Right hindlimb (tissue), 1 donor: ENCODE data around the gene RNF144A.
"Not testable (repeated sequence)": the region's sequence is repeated elsewhere in the genome, so short reads cannot be mapped to it uniquely, and the experiment has no call there.

Experiments
- DNase-seq: peaks from one replicate; pipeline ENCODE4 v3.0.0-alpha.2; 2018

RNF144A gene

GRCh38 chr2:6930923-6931647, 13.9 kb downstream of the RNF144A start:
- DNase-seq, result no peak

DNA sequence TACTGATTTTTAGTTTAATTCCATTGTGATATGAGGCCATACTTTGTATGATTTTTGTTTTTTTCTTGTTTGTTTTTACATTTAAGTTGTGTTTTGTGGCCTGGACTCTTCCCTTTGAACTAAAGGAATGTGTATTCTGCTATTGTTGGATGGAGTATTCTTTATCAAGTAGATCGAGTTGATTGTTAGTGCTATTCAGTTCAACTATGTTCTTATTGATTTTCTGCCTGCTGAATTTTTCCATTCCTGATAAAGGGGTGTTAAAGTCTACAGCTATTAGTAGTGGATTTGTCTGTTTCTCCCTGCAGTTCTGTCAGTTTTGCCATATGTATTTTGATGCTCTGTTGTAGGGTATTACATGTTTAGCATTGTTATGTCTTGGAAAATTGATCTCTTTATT, 14.5 kb downstream of the RNF144A start:
- no peak for DNase-seq

- DNase-seq, result no peak
Observed at GRCh38 chr2:6932206-6932605, 15.0 kb downstream of the RNF144A start.

GRCh38 chr2:6932828-6933227, 15.6 kb downstream of the RNF144A start:
- no peak for DNase-seq

DNA sequence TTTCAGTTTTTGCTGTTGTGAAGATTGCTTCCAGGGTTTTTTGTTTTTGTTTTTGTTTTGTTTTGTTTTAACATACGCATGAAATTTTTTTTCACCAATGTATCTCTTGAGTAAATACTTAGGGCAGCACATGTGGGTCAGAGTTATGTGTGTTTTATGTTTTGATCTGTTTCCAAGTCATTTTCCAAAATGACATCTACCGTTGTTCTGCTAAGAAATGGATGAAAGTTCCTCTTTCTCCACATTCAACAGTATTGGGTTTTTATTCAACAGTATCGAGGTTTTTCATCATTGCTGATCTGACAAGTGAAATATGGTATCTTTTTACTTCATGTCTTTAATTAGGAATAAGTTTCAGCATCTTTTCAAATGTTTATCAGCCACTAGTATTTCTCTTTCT, 16.7 kb downstream of the RNF144A start:
- no peak for DNase-seq

- DNase-seq, result no peak
Observed at GRCh38 chr2:6934345-6934744, 17.1 kb downstream of the RNF144A start.

GRCh38 chr2:6934758-6935651, 17.8 kb downstream of the RNF144A start:
- no peak for DNase-seq

DNA sequence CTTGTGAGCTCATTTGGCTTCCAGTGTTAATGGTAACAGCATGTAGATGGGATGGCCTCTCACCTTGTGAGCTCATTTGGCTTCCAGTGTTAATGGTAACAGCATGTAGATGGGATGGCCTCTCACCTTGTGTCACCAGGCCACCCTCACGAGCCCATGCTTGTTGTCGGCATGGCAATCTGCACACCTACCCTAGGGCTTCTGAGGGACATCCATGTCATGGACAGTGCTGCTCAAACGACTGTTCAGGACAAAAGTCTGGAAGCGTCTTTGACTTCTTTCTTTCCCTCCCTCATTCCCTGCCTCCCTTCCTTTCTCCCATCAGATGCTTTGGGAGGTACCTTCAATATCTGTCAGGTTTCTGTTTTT, 18.4 kb downstream of the RNF144A start:
- DNase-seq, result not testable (repeated sequence)

DNA sequence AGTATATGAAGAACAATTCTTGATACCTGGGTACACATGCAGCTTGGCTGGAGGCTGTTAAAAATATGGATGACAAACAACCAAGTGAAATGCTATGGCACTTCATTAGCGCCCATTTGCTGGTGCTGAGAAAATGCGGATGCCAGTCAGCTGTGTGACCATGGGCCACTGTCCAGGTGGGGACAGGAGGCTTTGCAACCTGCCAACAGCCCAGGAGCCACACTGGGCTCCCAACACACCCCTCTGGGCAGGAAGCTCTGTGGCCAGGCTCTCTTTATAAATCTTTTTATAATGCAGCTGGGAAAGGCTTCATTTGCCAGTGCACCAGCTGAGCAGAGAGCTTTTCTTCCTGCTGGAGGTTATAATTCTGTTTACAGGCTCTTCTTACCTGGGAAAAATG, 19.9 kb downstream of the RNF144A start:
- no peak for DNase-seq

DNA sequence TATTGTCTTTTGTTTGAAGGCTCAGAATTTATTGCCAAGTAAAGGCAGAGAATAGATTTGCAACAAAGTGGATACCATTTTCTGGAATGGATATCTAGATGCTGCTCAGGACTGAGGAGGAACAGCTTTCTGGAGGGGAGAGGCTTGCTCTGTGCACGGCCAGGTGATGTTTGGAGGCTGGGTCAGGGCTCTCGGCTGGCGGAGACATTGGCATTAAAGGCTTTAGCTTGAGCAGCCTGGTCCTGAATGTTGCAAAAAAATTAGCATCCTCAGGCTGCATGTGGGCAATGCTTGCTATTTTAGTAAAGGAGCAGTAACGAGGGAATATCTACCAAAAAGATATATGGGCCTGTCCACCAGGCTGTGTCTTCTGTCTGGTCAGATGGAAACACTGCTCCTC, 20.4 kb downstream of the RNF144A start:
- DNase-seq, result no peak

- DNase-seq, result no peak
Observed at GRCh38 chr2:6939071-6939470, 21.9 kb downstream of the RNF144A start.

DNA sequence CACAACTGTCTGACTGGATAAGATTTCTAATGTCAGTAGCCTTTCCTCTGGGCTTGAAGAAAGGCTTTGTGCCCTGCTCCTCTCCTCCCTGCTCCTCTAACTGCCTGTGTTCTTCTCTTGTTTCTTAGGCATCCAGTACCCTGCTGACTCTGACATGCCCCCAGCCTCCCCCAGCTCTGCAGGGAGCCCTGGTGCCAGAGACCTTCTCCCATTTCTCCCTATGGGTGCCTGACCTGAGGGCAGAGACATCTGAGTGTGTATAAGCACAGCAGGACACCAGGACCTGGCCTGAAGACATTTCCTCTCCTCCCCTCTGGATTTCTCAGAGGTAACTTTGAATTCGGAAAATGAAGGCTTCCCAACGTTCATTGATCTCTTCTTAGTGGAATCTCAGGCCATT, 23.6 kb downstream of the RNF144A start:
- no peak for DNase-seq

- no peak for DNase-seq
Observed at GRCh38 chr2:6941299-6942046, 24.3 kb downstream of the RNF144A start.

GRCh38 chr2:6942848-6943247, 25.6 kb downstream of the RNF144A start:
- DNase-seq, result no peak

- no peak for DNase-seq
Observed at GRCh38 chr2:6943523-6943922, 26.3 kb downstream of the RNF144A start.

DNA sequence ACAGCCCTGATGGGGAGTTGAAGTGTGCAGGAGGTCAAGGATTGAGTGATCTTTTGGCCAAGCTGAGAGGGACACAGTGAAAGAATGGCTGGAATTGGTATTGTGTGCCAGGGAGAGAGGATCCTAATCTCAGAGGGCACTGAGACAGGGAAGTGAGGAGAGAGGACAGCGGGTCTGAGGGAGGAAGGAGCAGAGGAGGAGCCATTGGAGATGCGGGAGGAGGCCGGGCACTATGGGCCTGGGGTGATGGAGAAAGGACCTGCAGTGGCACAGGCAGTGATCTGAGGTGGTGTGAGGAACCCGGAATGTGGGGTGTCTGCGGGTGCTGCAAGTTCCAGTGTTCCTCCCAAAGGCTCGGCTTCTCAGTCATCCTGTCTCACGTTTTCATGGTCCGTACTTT, 26.8 kb downstream of the RNF144A start:
- DNase-seq, result no peak

- no peak for DNase-seq
Observed at GRCh38 chr2:6944555-6944954, 27.3 kb downstream of the RNF144A start.

- no peak for DNase-seq
Observed at GRCh38 chr2:6945087-6945813, 28.0 kb downstream of the RNF144A start.

DNA sequence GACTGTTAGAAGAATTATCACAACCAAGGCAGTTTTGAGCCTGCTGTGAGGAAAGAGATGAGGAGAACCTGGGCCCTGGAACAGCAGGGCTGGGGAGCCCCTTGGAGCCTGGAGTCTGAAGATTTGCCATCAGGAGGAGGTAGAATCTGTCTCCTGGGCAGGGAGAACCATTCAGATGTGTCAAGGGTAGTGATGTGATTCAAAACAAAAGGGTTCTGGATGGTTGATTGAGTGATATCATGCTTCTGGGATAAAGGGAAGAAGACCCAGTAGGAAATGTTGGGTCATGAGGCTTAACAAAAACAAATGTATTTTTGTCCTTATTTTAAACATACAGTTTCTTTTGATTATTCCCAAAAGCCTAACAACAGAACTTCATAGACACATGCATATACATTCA, 28.6 kb downstream of the RNF144A start:
- no peak for DNase-seq

DNA sequence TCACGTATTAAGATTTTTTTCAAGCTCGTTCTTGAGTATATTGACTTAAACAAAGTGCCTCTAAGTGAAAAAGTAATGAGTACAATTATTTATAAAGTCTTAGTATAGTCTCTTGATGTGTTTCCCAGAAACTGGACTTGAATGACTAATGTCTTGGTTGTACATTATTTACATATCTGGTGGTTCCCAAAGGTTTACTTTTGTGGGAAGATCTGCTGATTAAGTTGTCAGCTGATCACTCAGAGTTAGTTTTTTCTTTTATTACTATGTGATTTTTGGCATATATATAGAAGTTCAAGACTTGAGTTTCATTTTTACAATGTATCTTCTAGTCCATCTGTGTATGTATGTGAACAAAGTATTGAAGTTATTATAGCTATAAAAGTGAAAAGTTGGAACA, 29.5 kb downstream of the RNF144A start:
- DNase-seq, result no peak

GRCh38 chr2:6947929-6948676, 30.9 kb downstream of the RNF144A start:
- no peak for DNase-seq

- DNase-seq, result no peak
Observed at GRCh38 chr2:6948677-6949351, 31.6 kb downstream of the RNF144A start.
